GM12892 (cell line): ENCODE results near the gene MIF.

Experiments used
- POLR2A ChIP-seq: IDR thresholded peaks from 2 replicates; pipeline ENCODE4 v1.6.1; 2011; ENCODE audit warnings: low read depth, low read length, control low read depth
- TAF1 ChIP-seq: IDR thresholded peaks from 2 replicates; pipeline ENCODE4 v1.6.1; 2011; ENCODE audit warnings: low read depth, mild to moderate bottlenecking, control low read depth, low read length, borderline replicate concordance

DNA sequence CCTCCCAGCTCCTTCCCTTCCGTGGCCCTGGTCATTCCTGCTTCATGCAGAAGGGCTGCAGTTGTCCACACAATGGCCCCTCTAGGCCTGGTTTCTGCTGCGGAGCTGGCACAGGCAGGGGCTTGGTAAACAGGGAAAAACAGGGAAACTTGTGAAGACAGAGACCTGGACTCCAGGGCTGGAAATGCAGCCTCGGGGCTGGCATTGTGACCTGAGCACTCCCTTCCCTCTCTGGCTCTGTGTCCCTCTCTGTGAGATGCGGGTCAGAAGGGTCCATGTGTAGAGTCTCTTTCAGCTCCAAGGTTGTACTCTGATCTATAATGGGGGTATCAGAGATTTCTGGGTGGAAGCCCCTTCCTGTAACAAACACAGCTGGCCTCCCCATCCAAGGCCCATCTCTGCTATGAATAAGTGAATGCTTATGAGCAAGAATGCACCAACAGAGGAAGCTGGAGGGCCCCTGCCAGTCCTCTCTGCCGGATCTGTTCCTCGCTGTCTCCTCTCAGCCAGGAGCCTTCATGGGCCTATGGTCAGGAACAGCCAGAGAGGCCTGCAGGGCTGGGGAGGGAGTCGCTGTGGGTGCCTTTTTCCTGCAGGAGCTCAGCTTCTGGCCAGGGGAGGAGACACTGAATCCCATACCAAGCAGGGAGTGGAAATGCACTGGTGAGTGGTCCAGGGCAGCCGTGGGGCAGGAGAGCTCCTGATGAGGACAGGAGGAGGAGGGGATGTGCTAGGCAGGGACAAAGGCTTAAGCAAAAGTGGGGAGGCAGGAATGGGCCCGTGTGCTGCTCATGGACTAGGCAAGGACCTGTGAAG, 48.7 kb upstream of the MIF start:
- TF ChIP-seq POLR2A (no peak), TAF1 (no peak)
